Loucy (cell line): ENCODE results near the gene BLID.

ENCODE experiments used
- H2AFZ ChIP-seq: fragments of 200-600 bp; sonication (generic); 2 replicates; pipeline ENCODE4 v1.6.0; 2016; ENCODE audit warnings: antibody characterized with exemption, mild to moderate bottlenecking, low read length, moderate library complexity
- H3F3A ChIP-seq: fragments of 200-600 bp; 2 replicates; pipeline ENCODE4 v1.6.0; 2016; ENCODE audit warnings: antibody characterized with exemption, low read depth, mild to moderate bottlenecking
- H3K27me3 ChIP-seq: fragments of 200-600 bp; sonication (generic); 2 replicates; pipeline ENCODE4 v1.6.1; 2014; ENCODE audit warnings: low read length, mild to moderate bottlenecking; ENCODE audit not compliant: insufficient read depth, poor library complexity, severe bottlenecking
- H3K36me3 ChIP-seq: fragments of 200-600 bp; sonication (generic); 2 replicates; pipeline ENCODE4 v1.6.1; 2016; ENCODE audit warnings: low read length; ENCODE audit not compliant: insufficient read depth
- H3K4me1 ChIP-seq: fragments of 200-600 bp; sonication (generic); 2 replicates; pipeline ENCODE4 v1.5.1; 2014; ENCODE audit warnings: low read length, mild to moderate bottlenecking; ENCODE audit not compliant: insufficient read depth, poor library complexity, severe bottlenecking
- H3K4me2 ChIP-seq: fragments of 200-600 bp; sonication (generic); 2 replicates; pipeline ENCODE4 v1.6.0; 2014; ENCODE audit warnings: antibody characterized with exemption, low read length, low read depth, mild to moderate bottlenecking; ENCODE audit not compliant: poor library complexity, severe bottlenecking
- H3K4me3 ChIP-seq: fragments of 200-600 bp; sonication (generic); 2 replicates; pipeline ENCODE4 v1.5.1; 2014; ENCODE audit warnings: low read length, mild to moderate bottlenecking, mixed read lengths; ENCODE audit not compliant: poor library complexity, severe bottlenecking
- H3K79me2 ChIP-seq: fragments of 200-600 bp; sonication (generic); 2 replicates; pipeline ENCODE4 v1.6.1; 2014; ENCODE audit warnings: low read length; ENCODE audit not compliant: insufficient read depth
- H3K9ac ChIP-seq: fragments of 200-600 bp; sonication (generic); 2 replicates; pipeline ENCODE4 v1.6.0; 2014; ENCODE audit warnings: mild to moderate bottlenecking, low read depth, low read length, moderate library complexity; ENCODE audit not compliant: poor library complexity, severe bottlenecking
- H3K9me2 ChIP-seq: fragments of 200-600 bp; sonication (generic); replicated peaks from 2 replicates; pipeline ENCODE4 v1.6.1; 2016; ENCODE audit warnings: low read depth, low read length, mixed read lengths
- H3K9me3 ChIP-seq: fragments of 200-600 bp; sonication (generic); 2 replicates; pipeline ENCODE4 v1.6.1; 2014; ENCODE audit warnings: mild to moderate bottlenecking, antibody characterized with exemption, low read length, low read depth; ENCODE audit not compliant: insufficient read depth
- H4K20me1 ChIP-seq: fragments of 200-600 bp; sonication (generic); 2 replicates; pipeline ENCODE4 v1.6.0; 2014; ENCODE audit warnings: antibody characterized with exemption, low read length, mild to moderate bottlenecking; ENCODE audit not compliant: insufficient read depth, poor library complexity, severe bottlenecking
- EZH2phosphoT487 ChIP-seq: fragments of 200-600 bp; IDR thresholded peaks from 2 replicates; pipeline ENCODE4 v1.6.1; 2018; ENCODE audit warnings: antibody characterized with exemption, mild to moderate bottlenecking, moderate library complexity, borderline replicate concordance
- TF ChIP-seq, protein P1 (sequence below): fragments of 200-600 bp; sonication (generic); conservative IDR thresholded peaks from 2 replicates; pipeline ENCODE4 v1.5.1; 2014; ENCODE audit warnings: mild to moderate bottlenecking, antibody characterized with exemption, low read length

BLID gene

DNA sequence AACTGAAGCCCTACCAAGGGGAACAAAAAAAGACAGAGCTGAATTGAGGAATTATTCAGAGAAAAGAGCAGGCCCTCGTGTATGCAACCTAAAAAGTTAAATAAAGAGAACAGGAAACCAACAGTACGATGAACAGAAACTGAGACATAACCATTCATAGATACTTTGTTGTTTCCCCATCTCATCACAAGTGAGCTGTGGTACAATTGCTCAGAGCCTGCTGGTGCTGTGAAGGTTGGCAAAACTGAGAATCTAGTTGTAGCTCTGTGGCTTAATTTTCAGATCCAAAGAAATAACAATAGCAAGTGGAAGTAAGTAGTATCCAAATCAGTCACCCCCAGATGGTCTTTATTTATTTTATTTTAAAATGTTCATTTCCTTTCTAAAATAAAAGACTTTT, 37.7 kb upstream of the BLID start:
- H3K4me3 ChIP-seq: no peak overlapping the region
- H2AFZ ChIP-seq: no peak overlapping the region; the same call in 1 of the 2 replicates
- peaks cover 12% of the 10 kb centered on the region for H3K4me1 ChIP-seq
- no peaks in the 10 kb centered on the region for H3K9me2 ChIP-seq
- H3K9ac ChIP-seq: no peak overlapping the region
- no peaks in the 10 kb centered on the region for H3K79me2 ChIP-seq
- H3K4me2 ChIP-seq: no peak overlapping the region
- no peaks in the 10 kb centered on the region for H3K36me3 ChIP-seq
- TF ChIP-seq, protein P1, sequence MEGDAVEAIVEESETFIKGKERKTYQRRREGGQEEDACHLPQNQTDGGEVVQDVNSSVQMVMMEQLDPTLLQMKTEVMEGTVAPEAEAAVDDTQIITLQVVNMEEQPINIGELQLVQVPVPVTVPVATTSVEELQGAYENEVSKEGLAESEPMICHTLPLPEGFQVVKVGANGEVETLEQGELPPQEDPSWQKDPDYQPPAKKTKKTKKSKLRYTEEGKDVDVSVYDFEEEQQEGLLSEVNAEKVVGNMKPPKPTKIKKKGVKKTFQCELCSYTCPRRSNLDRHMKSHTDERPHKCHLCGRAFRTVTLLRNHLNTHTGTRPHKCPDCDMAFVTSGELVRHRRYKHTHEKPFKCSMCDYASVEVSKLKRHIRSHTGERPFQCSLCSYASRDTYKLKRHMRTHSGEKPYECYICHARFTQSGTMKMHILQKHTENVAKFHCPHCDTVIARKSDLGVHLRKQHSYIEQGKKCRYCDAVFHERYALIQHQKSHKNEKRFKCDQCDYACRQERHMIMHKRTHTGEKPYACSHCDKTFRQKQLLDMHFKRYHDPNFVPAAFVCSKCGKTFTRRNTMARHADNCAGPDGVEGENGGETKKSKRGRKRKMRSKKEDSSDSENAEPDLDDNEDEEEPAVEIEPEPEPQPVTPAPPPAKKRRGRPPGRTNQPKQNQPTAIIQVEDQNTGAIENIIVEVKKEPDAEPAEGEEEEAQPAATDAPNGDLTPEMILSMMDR: no peak
- no peak for TF ChIP-seq EZH2phosphoT487
- no peaks in the 10 kb centered on the region for H3K27me3 ChIP-seq
- no peaks in the 10 kb centered on the region for H3F3A ChIP-seq
- no peaks in the 10 kb centered on the region for H3K9me3 ChIP-seq
- H4K20me1 ChIP-seq: no peaks in the 10 kb centered on the region

- H3K36me3 ChIP-seq: no peaks in the 10 kb centered on the region
- H3K4me1 ChIP-seq: no peaks in the 10 kb centered on the region
- H3K4me2 ChIP-seq: no peak overlapping the region
- no peak overlapping the region for H2AFZ ChIP-seq
- no peak overlapping the region for H3K9ac ChIP-seq
- no peaks in the 10 kb centered on the region for H4K20me1 ChIP-seq
- no peaks in the 10 kb centered on the region for H3K9me3 ChIP-seq
- H3K27me3 ChIP-seq: no peaks in the 10 kb centered on the region
- no peaks in the 10 kb centered on the region for H3K79me2 ChIP-seq
- no peak overlapping the region for H3K4me3 ChIP-seq
- H3K9me2 ChIP-seq: no peaks in the 10 kb centered on the region
- TF ChIP-seq, protein P1: no peak
- TF ChIP-seq EZH2phosphoT487: no peak
- no peaks in the 10 kb centered on the region for H3F3A ChIP-seq
Observed at GRCh38 chr11:122150216-122151124, 34.5 kb upstream of the BLID start.

DNA sequence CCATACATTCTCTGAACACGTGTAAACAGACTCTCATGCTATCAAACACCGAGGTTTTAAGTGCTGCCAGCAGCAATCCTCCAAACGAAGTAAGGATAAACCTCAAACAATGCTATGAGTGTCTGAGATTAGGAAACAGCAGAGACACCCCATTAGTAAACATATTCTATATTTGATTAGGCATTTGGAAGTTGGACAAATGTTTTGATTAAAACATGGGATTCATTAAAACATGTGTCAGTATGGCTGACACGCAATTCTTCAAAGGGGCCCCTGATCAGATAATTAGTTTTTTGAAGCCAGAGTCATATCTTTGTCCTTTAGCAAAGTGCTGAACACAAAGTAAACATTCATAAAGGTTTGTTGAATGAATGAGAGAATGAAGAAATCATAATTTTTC, 33.2 kb upstream of the BLID start:
- H3K4me1 ChIP-seq: no peaks in the 10 kb centered on the region
- no peaks in the 10 kb centered on the region for H4K20me1 ChIP-seq
- H3K9ac ChIP-seq: no peak overlapping the region

More for the DNA sequence above, 33.2 kb upstream of the BLID start:
- no peaks in the 10 kb centered on the region for H3K9me3 ChIP-seq
- H3F3A ChIP-seq: no peaks in the 10 kb centered on the region
- H3K27me3 ChIP-seq: no peaks in the 10 kb centered on the region
- TF ChIP-seq EZH2phosphoT487: no peak
- TF ChIP-seq, protein P1: no peak
- no peaks in the 10 kb centered on the region for H3K79me2 ChIP-seq
- no peaks in the 10 kb centered on the region for H3K36me3 ChIP-seq
- H3K4me3 ChIP-seq: no peak overlapping the region
- no peaks in the 10 kb centered on the region for H3K9me2 ChIP-seq
- no peak overlapping the region for H3K4me2 ChIP-seq
- H2AFZ ChIP-seq: no peak overlapping the region
